Ectodermal cell (in vitro differentiated cells): ENCODE data around the gene FAU.

Source experiments
- H3K27ac ChIP-seq: 2 replicates; pipeline ENCODE4 v1.7.0; 2013; ENCODE audit warnings: mild to moderate bottlenecking, low read depth, low read length; ENCODE audit not compliant: insufficient read depth, poor library complexity, severe bottlenecking
- H3K27me3 ChIP-seq: 2 replicates; pipeline ENCODE4 v1.7.0; 2013; ENCODE audit warnings: mild to moderate bottlenecking, low read length; ENCODE audit not compliant: insufficient read depth, control insufficient read depth, poor library complexity, severe bottlenecking
- H3K36me3 ChIP-seq: one replicate; pipeline ENCODE4 v1.7.0; 2013; ENCODE audit warnings: low read length; ENCODE audit not compliant: control insufficient read depth, insufficient read depth
- H3K4me1 ChIP-seq: one replicate; pipeline ENCODE4 v1.7.0; 2013; ENCODE audit warnings: low read length; ENCODE audit not compliant: control insufficient read depth, insufficient read depth
- H3K4me3 ChIP-seq: 2 replicates; pipeline ENCODE4 v1.7.0; 2013; ENCODE audit warnings: low read depth, low read length, control low read depth; ENCODE audit not compliant: insufficient read depth
- H3K9me3 ChIP-seq: 2 replicates; pipeline ENCODE4 v1.7.0; 2013; ENCODE audit warnings: mild to moderate bottlenecking, low read length, moderate library complexity; ENCODE audit not compliant: control insufficient read depth
- WGBS, 2 experiments: methylation state at CpG; one replicate each; pipeline ENCODE4 v1.1.7; 2013; ENCODE audit warnings: missing lambda C conversion rate in 2 of 2; 5-methylcytosine and 5-hydroxymethylcytosine counted together

FAU gene

DNA sequence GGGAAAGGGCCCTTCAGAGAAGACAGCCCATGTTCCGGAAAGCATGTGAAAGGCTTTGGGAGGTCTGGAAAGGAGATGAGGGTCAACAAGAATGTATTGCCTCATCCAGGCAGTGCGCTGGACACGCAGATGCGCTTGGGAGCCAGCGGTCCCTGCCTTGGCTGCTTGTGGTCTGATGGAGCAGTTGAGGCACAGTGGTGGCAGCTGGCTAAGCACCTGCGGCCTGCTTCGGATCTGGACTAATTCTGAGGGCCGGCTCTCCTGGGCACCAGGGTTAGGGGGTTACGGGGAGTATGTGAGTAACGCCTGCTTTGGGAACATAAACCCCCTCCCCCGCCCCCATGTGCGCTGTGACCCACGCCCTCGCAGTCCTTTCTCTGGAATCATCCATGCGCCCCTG is 14.9 kb downstream of the FAU start:
- Histone ChIP-seq H3K27me3 (no peaks in the 10 kb centered on the region), H3K4me1 (no peaks in the 10 kb centered on the region), H3K36me3 (peaks cover 4% of the 10 kb centered on the region), H3K27ac (no peak overlapping the region), H3K9me3 (no peaks in the 10 kb centered on the region), H3K4me3 (no peak overlapping the region)
- 96 to 97% methylated on average over 15 of the region's 15 CpGs for WGBS, 2 experiments

GRCh38 chr11:65104628-65105027 is 17.3 kb downstream of the FAU start:
- Histone ChIP-seq H3K27me3 (no peaks in the 10 kb centered on the region), H3K9me3 (no peaks in the 10 kb centered on the region), H3K4me1 (no peaks in the 10 kb centered on the region), H3K27ac (no peak overlapping the region), H3K4me3 (no peak overlapping the region), H3K36me3 (peaks cover 4% of the 10 kb centered on the region)
- WGBS, 2 experiments: 91 to 97% methylated on average over 4 of the region's 4 CpGs

- Histone ChIP-seq H3K4me1 (no peaks in the 10 kb centered on the region), H3K27me3 (no peaks in the 10 kb centered on the region), H3K4me3 (no peak overlapping the region), H3K36me3 (no peaks in the 10 kb centered on the region), H3K27ac (no peak overlapping the region), H3K9me3 (no peaks in the 10 kb centered on the region)
Observed at GRCh38 chr11:65103476-65103875, 18.5 kb downstream of the FAU start.

- H3K4me1 ChIP-seq: no peaks in the 10 kb centered on the region
- H3K36me3 ChIP-seq: no peaks in the 10 kb centered on the region
- no peaks in the 10 kb centered on the region for H3K9me3 ChIP-seq
- no peak overlapping the region for H3K4me3 ChIP-seq
- WGBS, 2 experiments: 94% methylated on average over 8 of the region's 8 CpGs
- H3K27me3 ChIP-seq: no peaks in the 10 kb centered on the region
- no peak overlapping the region for H3K27ac ChIP-seq
Observed at GRCh38 chr11:65102142-65103095, 19.5 kb downstream of the FAU start.

GRCh38 chr11:65100674-65101350 is 21.1 kb downstream of the FAU start:
- no peaks in the 10 kb centered on the region for H3K27me3 ChIP-seq
- no peak overlapping the region for H3K27ac ChIP-seq
- WGBS, 2 experiments: 95 to 98% methylated on average over 4 to 5 of the region's 6 CpGs
- H3K9me3 ChIP-seq: no peaks in the 10 kb centered on the region
- H3K36me3 ChIP-seq: no peaks in the 10 kb centered on the region
- H3K4me3 ChIP-seq: no peak overlapping the region
- no peaks in the 10 kb centered on the region for H3K4me1 ChIP-seq

GRCh38 chr11:65096926-65097325 is 25.0 kb downstream of the FAU start:
- Histone ChIP-seq H3K36me3 (no peaks in the 10 kb centered on the region), H3K4me3 (peak overlapping the region; percentile 71), H3K27me3 (no peaks in the 10 kb centered on the region), H3K27ac (no peak overlapping the region), H3K9me3 (no peaks in the 10 kb centered on the region), H3K4me1 (no peaks in the 10 kb centered on the region)
- 76 to 79% methylated on average over 8 of the region's 8 CpGs for WGBS, 2 experiments

GRCh38 chr11:65095974-65096806 is 25.7 kb downstream of the FAU start, which contains the start of gene VPS51:
Gene VPS51 (plus strand): TSS chr11:65096214. CDS start chr11:65096251, 37 bp downstream.
- Histone ChIP-seq H3K9me3 (no peaks in the 10 kb centered on the region), H3K4me1 (no peaks in the 10 kb centered on the region), H3K27me3 (no peaks in the 10 kb centered on the region), H3K27ac (peak within 1 kb of the TSS; percentile 30), H3K4me3 (peak within 1 kb of the TSS; percentile 71), H3K36me3 (no peaks in the 10 kb centered on the region)
- WGBS, 2 experiments: 1% methylated on average over 52 of the region's 52 CpGs

DNA sequence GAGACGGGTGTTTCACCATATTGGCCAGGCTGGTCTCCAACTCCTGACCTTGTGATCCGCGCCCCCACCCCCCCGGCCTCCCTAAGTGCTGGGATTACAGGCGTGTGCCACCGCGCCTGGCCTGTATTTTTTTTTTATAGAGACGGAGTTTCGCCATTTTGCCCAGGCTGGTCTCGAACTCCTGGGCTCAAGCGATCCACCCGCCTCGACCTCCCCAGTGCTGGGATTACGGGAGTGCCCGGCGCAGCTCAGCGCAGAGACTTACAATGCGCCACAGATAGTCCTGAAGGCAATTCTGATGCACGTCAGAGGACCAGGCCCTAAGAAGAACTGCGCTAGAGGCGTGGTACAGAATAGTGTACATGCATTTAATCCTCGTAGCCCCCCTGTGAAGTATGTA is 26.5 kb downstream of the FAU start:
- H3K36me3 ChIP-seq: no peaks in the 10 kb centered on the region
- H3K4me1 ChIP-seq: no peaks in the 10 kb centered on the region
- WGBS, 2 experiments: 91 to 92% methylated on average over 22 of the region's 22 CpGs
- no peaks in the 10 kb centered on the region for H3K27me3 ChIP-seq
- H3K9me3 ChIP-seq: no peaks in the 10 kb centered on the region
- no peak overlapping the region for H3K27ac ChIP-seq
- H3K4me3 ChIP-seq: no peak overlapping the region

GRCh38 chr11:65090628-65091027 is 31.3 kb downstream of the FAU start:
- Histone ChIP-seq H3K9me3 (no peaks in the 10 kb centered on the region), H3K27ac (no peak overlapping the region), H3K36me3 (peaks cover 12% of the 10 kb centered on the region), H3K4me3 (no peak overlapping the region), H3K27me3 (no peaks in the 10 kb centered on the region), H3K4me1 (no peaks in the 10 kb centered on the region)
- 93 to 95% methylated on average over 4 of the region's 4 CpGs for WGBS, 2 experiments

- Histone ChIP-seq H3K4me1 (no peaks in the 10 kb centered on the region), H3K36me3 (peaks cover 12% of the 10 kb centered on the region), H3K27me3 (no peaks in the 10 kb centered on the region), H3K4me3 (no peak overlapping the region), H3K9me3 (no peaks in the 10 kb centered on the region), H3K27ac (no peak overlapping the region)
- WGBS, 2 experiments: 94 to 97% methylated on average over 4 of the region's 4 CpGs
Observed at GRCh38 chr11:65089621-65090020, 32.3 kb downstream of the FAU start.
